Activated CD4-positive, alpha-beta T cell treated with anti-CD3 and anti-CD28 coated beads, Interleukin-2, amount 50 U/mL, for 4 hours (primary cell): ENCODE data around the gene LDLRAD4.

ENCODE experiments used
- DNase-seq, 2 experiments: peaks; one replicate each; pipeline ENCODE4 v3.0.0-alpha.2; 2020

LDLRAD4 gene

DNA sequence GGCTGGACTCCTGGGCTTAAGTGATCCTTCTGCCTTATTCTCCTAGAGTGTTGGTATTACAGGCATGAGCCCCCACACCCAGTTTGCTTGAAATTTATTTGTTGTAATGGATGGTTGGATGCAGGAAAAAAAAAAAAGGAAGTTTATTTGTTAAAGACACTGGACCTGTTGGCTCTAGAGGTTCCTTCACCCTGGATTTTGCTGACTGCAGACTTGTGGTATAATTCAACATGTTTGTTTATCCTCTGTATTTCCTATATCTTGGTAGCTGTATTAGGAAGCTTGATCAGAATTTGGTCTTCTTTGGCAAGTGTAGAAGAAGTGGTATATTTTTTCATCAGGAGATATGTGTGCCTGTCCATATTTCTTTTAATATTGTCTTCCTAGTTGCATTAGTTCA is 138.7 kb downstream of the LDLRAD4 start:
- DNase-seq = no peak

DNA sequence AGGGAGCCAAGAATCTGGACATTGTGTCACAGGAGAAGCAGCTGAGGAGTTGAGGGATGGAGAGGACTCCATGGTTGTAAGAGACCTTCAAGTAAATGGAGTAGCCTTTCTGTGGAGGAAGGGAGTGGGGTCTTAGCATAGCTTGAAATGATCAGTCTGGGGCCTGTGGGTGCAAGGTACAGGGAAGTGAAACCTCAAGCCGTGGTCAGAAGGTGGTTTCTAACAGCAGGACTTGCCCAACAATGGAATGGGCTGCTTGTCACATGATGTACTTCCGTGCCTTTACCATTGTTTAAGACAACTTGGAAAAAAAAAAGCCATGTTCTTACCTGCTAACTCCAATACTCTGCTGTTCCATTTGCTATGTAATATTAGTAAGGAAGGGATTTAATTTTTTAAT is 140.7 kb downstream of the LDLRAD4 start:
- DNase-seq = no peak

GRCh38 chr18:13361431-13361830 is 142.9 kb downstream of the LDLRAD4 start:
- no peak for DNase-seq

DNA sequence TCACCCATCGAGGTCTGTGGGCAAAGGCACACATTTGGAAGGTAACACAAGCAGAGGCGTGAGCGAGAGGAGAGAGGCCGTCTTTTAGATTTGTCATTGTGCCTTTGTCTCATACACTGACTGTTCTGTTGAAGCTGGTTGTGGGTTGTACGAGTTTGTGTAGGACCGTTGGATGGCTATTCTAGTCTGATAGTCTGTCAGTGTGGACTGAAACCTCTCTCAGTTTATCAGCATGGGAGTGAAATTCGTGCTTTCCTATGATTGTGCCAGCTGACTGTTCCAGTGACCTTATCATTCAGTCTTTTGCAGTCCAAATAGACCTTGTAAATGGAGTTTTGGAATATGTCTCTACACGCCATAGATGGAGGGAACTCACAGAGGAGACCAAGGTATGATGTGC is 143.5 kb downstream of the LDLRAD4 start:
- no peak for DNase-seq

GRCh38 chr18:13362607-13363006 is 144.0 kb downstream of the LDLRAD4 start:
- DNase-seq = no peak

GRCh38 chr18:13363359-13363758 is 144.8 kb downstream of the LDLRAD4 start:
- DNase-seq = no peak

- DNase-seq = no peak
Measured at GRCh38 chr18:13364721-13365205, 146.2 kb downstream of the LDLRAD4 start.

DNA sequence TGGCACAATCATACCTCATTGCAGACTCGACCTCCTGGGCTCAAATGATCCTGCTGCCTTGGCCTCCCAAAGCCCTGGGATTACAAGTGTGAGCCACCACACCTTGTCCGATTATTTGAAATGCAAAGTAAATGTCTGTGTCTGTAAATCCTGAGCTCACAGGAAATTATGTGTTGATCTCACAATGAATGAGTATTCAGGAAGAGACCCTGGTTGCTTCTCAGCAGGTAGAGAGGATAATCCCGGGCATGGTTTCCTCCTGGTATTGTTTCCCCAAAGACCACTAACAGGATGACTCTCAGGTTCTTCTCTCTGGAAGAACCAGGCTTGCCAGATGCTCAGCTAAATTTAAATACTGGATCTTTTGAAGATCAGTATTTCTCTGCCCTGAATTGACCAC is 147.6 kb downstream of the LDLRAD4 start:
- DNase-seq = no peak

DNA sequence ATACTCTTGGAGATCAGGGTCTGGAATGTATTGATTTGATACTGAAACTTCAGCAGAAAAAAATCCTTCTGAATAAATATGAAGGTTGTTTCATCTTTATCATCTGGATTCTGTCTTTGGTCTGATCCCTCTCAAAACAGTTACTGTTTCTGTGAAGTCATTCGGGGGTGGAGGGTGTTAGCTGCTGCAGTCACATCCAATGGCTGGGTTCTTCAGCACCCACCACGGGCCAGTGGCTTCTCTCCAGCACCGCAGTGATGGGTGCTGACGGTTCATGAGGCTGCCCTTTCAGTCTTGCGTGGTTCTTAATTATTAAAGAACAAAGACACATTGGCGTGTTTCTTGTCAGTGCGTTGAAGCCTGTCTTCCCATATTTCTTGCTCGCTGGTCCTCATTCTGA is 148.0 kb downstream of the LDLRAD4 start:
- no peak for DNase-seq

DNA sequence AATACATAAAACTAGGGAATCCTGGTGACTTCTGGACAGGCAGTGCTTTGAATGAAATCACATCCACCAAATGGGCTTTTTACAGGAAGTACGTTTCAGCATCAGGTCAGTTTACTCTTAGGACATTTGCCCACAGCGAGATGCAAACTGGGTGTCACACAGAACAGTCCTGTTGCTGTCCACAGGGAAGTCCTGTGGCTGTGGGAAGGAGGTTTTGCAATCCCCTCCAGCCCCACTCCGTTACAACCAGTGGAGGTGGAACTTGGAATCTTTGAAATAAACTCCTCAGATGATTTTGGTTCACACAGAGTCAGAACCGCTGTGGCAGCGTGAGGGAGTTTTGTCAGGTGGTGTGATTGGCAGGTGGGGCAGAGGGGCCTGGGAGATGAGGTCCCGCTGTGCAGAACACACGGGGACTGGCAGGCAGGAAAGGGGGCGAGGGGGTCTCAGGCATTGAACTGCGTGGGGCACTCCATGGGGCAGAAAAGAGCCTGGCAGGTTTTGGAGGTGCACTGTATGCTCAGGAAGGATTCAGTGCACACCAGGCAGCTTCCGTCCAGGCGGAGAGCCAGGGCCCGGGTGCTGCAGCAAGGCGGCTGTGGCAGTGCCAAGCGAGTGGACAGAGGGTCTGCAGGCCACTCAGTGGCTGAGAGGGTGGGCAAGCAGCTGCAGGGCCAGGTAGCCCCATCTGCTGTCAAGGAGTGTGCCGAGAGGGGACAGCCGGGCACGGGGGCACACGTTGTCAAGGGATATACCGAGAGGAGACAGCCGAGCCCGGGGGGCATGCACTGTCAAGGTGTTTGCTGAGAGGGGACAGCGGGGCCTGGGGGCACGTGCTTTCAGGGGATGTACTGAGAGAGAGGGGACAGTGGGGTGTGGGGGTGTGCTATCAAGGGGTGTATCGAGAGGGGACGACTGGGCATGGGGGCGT is 148.7 kb downstream of the LDLRAD4 start:
- no peak for DNase-seq

- DNase-seq = no peak
Measured at GRCh38 chr18:13368080-13368813, 149.7 kb downstream of the LDLRAD4 start.

GRCh38 chr18:13369353-13369752 is 150.8 kb downstream of the LDLRAD4 start:
- no peak for DNase-seq

DNA sequence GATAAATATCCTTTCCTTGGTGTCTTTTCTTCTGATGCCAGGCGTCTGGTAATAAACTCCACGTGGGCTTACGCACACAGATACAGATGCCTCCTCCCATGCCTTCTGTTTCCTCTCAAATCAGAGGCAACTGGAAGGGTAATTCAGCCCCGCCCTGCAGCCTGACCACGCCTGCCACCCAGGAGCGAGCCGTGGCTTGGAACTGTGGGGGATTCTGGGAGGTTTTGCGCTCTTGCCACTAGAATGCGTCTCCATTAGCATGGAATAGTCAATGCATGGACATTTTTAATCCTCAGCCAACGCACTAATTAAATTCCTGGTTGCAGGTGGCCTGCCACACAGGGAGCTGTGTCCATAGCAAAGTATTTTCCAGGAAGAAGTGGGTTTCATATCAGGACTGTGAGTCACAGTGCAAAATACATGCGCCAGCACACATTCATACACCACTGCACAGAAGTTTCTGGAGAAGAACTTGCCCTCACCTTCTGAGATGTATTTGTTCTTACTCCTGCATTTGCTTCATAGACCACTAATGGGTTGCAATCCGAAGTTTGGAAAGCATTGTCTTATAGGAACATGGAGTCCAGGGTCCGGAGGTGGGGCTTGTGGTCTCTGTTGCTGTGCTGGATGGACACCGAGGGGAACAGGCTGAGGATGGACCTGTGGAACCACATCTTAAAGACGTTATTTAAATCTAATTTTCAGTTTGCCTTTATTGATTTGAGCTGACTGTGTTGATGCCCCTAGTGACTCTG is 151.4 kb downstream of the LDLRAD4 start:
- no peak for DNase-seq

DNA sequence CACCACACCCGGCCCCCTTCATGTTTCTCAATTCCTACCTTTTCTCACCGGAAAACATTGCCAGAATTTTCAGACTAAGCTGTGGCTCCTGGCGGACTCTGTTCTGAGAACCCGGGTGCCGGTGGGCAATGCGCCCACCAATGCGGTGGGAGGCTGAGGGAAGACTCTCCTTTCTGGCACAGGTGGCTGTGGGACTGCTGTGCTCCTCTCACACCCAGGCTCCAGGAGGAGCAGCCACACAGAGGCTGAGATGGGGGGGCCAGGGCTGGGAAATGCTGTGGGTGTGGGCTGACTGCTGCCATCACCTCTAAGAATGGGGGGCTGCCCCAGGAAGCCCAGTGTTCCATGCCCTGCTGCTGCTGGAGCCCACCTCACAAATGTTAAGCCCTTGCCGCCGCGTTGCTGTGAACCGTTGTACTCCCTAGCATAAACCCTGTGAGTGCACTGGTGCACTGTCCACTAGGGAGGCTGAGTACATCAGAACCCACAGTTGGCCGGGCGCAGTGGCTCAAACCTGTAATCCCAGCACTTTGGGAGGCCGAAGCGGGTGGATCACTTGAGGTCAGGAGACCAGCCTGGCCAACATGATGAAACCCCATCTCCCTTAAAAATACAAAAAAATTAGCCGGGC is 152.6 kb downstream of the LDLRAD4 start:
- no peak for DNase-seq

DNA sequence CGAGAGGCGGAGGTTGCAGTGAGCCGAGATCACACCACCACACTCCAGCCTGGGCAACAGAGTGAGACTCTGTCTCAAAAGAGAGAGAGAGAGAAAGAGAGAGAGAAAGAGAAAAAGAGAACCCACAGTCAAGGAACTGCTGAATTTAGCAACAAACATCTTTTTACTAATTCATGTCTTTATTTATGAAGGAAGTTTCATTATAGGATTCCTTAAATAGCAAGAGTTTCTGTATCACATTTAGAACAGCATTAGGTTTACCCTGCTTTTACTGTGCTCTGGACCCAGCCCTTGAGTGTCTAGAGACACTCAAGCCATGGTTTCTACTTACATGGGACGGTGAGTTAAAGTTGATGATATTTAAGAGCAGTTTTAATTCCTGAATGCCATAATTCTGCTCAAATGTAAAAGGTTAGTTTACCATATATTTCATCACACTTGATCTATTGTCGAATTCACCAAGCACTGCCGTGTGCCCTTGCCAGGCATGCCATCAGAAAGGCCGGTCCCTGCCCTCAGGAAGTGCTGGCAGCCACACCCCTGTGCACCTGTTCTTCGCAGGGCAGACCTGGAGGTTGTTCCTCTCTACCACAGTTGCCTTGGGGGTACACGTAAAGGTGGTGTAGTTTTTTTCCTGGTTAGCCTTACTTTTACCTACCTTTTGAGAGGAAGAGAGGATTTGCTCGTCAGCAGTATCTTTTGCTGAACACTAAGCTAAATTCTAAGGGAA is 153.3 kb downstream of the LDLRAD4 start:
- no peak for DNase-seq

DNA sequence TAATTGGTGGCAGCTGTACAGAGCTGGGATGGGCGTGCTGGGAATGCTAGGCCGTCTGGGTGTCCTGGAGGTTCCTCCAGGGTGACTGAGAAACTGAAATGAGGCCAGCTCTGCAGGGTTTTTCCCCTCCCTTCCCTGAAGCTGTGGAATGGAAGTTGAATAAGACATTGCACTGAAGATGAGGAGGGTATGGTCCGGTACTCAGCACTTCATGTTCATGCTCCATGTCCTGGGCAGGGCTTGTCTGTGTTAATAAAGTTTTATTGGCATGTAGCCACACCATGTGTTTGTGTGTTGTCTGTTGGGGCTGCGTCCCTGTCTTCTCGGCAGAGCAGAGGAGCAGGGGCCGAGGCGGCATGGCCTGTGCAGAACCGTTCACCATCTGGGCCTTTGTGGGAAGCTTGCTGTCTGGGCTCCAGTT is 154.0 kb downstream of the LDLRAD4 start:
- DNase-seq = no peak

DNA sequence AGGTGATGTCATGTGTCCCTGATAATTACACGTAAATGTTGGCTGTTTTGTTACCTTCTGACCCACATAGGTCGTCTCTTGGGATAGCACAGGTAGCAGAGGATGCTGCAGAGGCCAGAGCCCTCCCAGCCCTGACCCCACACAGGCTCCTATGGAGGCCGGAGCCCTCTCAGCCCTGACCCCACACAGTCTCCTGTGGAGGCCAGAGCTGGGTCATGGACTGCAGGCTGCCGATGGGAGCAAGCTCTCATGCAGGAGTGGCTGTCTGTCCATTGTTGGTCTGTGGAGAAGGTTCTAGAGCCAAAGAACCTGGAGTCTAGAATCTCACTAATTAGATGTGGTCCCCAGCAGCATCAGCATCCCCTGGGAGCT is 155.5 kb downstream of the LDLRAD4 start:
- DNase-seq = no peak

GRCh38 chr18:13374468-13375301 is 156.1 kb downstream of the LDLRAD4 start:
- no peak for DNase-seq

DNA sequence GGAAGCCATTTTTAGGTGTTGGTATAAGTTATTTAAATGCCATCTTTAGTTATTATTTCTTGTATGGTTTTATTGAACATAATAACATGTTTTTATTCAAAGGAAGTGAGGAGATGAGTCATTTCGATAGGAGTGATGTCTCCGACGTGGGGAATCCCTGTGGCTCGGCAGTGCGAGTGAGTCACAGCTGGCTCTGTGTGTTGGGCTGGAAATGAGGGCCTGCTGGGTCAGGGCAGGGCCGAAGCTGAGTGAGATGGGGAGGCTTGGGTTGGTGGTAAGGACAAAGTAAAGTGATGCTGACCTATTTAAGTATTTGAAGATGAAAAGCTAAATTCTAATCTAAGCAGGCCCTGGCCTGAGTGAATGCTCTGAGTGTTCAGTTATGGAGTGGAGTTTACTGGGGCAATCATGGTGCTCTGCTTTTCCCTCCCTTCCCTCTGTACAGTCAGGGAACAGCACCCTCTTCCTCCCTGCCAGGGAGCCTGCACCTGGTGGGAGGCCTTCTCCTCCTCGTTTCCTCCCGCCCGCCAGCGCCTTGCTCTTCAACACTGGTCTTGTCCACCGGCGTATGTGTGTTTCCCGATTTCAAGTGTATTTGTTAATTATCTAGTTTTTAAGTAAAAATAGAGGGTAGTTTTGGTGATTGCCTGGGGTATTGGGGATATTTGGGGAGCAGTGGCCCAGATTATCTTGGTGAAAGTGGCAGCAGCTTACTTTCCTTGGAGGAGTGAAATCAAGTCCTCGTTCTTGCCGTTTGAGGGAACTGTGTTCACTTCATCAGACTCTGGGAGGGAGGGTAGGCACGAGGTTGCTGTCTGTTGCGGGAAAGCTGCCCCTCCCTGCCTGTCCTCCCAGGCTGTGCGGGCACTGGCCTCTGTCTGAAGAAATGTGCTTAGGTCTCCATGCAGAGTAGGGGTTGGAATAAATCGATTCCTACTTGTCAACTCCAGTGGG is 157.0 kb downstream of the LDLRAD4 start:
- peak; percentile 71 to 76 for DNase-seq

- DNase-seq = peak; percentile 51 to 57
Measured at GRCh38 chr18:13376298-13376840, 157.8 kb downstream of the LDLRAD4 start.
